Measurements from ENCODE around the gene NPBWR2.
A peak's percentile ranks its signal among the peaks of the same experiment; 100 is the strongest.

The NPBWR2 gene

DNA sequence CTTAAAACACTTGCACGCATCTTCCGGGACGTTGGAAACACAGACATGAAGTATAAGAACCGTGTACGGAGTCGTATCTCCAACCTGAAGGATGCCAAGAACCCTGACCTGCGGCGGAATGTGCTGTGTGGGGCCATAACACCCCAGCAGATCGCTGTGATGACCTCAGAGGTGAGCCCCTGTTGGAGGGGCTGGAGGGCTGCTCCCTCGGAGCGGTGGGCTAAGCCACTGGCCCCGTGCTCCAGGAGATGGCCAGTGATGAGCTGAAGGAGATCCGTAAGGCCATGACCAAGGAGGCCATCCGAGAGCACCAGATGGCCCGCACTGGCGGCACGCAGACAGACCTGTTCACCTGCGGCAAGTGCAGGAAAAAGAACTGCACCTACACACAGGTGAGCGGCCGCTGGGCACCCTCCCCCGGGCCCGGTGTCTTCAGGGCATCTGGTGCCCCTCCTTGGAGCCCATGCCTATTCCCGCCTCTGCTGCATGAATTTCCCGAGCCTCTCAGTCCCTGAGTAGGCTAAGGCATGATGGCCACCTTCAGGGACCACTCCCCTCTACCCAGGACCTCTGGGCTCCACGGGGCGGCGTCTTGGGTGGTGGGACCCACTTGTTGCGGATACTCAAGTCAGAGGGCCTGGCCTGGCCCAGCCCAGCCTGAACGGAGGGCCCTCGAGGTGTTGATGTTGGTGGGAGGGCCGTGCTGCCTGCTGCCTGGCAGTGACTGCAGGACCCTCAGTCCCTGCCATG lies 36.9 kb downstream of the NPBWR2 start:
- no peak for DNase-seq

- no peak for DNase-seq
Observed at GRCh38 chr20:64069614-64070243, 37.6 kb downstream of the NPBWR2 start.

- DNase-seq = no peak
Observed at GRCh38 chr20:64069209-64069613, 38.2 kb downstream of the NPBWR2 start.

DNA sequence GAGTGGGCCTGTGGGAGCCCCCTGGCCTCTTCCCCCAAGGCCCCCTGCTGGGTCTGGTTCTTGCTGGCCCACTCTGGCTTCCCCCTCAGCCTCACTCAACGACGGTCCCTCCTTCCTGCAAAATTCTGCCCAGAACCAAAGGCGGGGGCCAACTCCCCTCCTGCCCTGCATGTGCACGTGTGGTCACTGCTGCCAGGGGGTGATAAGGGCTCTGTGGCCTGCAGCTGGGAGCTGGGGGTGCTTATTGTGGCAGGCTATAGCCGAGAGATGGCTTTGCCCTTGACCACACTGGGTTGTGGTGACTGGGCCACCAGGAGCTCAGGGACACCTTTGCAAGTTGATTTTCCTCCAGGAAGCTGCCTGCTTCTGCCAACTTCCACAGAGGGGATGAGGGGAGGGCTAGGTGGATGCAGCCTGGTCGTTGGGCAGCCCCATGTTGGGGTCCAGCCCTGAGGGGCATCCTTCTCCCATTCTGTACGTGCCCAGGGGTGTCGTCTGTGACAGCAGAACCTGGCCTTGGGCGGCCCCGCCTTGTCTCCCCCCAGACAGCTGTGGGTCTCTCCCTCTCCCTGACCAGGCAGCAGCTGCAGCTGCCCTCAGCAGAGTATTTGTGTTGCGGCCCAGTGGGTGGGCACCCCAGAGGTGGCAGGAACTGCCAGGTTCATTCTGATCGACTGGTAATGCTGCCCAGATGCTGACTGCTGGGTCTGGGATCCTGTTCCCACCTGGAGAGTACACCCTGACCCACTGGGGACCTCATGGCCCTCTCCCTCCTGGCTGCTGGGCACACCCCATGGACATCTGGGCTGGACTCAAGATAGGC lies 38.8 kb downstream of the NPBWR2 start:
- no peak for DNase-seq

GRCh38 chr20:64067733-64068307 lies 39.5 kb downstream of the NPBWR2 start:
- DNase-seq = no peak

DNA sequence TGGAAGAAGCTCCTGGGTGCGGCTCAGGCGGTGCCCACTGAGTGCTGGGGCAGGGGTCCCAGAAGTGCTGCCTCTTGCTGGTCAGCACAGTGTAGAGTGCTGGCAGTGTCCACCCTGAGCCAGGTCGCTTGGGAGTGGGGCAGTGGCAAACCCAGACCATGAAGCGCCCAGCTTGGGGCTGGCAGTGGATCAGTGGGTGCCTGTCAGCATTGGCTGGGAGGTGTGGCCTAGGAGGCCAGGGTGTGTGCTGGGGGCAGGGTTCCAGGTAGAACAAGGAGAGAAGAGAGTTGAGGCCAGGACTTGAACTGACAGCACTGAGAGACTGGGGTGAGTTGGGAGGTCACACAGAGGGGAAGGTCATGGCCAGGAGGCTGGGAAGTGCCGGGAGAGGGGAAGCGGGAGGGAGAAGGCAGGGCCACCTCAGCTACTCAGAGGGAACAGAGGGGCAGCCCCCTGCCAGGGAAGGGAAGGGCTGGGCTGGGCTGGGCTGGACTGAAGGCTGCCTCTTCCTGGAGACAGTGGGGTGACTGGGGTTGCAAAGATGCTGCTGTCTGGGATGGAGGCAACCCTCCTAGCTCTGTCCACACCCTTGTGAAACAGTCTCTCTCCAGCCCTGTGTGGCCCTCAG lies 40.2 kb downstream of the NPBWR2 start:
- DNase-seq = no peak

DNA sequence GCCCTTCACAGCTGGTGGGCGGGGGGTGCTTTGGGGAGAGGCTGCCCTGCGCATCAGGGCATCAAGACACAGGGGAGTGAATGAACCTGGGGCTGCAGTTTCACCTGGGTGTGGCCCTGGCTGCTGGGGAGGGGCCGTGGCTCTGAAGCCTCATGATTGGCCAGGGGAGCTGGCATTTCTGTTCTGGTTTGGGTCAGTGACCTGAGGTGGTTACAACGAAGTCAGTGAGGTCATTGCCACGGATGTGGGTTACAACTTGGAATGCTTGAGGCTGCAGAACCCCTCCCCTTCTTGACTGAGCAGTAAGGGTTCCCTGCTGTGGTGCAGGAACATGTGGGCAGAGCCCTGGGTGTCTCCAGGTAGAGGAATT lies 41.4 kb downstream of the NPBWR2 start:
- no peak for DNase-seq

GRCh38 chr20:64065062-64065973 lies 42.0 kb downstream of the NPBWR2 start:
- DNase-seq = no peak

DNA sequence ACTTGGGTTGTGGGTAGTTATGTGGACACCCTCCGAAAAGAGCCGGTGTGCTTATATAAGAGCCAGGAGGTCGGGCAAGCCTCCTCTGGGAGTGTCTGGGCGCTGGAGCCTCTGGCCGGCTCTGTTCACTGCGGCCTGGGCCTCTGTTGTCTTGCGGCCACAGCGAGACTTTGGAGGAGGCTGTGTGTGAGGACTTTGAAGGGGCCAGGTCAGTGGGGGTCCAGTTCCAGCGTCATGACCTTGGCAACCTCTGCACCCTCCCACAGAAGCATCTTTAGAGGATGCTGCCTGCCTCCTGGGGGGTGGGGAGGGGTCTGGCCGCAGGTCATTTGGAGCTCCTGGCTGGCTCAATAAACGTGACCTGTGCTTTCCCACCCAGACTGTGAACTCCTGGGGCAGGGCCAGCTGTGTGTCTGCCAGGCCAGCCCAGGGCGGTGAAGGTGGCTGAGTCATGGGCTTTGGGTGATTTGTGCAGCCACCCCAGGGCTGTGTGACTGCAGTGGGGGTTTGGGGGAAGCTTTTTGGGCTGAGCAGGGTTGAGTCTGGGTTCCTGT lies 43.1 kb downstream of the NPBWR2 start:
- DNase-seq = no peak

- no peak for DNase-seq
Observed at GRCh38 chr20:64063389-64064144, 43.8 kb downstream of the NPBWR2 start.

DNA sequence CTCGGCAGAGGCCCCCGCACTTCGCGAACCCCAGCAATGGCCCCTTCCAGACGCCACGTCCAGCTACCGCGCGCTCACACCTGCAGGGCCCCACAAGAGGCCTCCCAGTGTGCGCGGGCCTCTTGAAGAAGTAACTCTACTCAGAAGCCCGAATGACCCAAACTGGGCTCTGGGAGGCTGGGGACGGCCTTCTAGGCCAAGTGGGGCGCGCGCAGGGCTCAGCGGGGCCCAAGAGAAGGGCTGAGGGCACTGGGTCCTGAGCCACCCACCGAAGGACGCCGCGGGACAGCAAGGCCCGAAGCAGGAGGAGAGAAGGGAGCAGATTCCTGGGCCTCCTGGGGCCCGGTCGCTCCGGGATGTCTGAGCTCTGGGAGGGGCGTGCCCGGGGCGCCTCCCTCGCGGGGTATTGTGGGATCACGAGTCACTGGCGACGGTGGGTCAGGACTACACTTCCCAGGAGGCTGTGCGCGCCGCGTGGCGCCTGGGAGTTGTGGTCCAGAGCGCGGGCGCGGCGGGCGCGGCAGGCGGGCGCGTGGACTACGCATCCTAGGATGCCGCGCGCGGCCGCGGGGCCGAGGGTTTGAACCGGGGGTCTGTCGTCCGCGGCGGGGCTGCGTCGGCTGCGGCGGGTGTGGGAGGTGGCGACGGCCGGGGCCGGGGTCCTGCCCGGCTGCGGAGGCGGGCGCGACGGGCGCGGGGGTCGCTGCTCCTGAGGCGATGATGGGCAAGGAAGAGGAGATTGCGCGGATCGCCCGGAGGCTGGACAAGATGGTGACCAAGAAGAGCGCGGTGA lies 44.6 kb downstream of the NPBWR2 start, which contains the start of gene TCEA2:
TCEA2 (plus strand) TSS at position 603 of the 793 bp plus-strand sequence; CDS start at position 718, 115 bp downstream.
- peak; percentile 84 for DNase-seq

DNA sequence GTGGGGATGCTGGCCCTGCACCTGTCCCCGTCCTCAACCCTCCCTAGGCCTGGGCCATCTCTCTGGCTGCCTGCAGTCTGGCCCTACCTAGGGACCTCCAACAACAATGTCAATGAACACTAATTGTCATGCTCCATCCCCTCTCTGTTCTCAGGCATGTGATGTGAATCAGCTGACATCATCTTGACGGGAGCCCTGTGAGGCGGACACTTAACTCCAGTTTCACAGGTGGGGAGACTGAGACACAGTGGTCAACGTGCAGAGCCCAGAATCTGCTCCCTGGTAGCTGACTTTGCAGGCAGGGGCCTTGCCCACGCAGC lies 45.1 kb downstream of the NPBWR2 start:
- no peak for DNase-seq

- DNase-seq = no peak
Observed at GRCh38 chr20:64058536-64058935, 48.8 kb downstream of the NPBWR2 start.

DNA sequence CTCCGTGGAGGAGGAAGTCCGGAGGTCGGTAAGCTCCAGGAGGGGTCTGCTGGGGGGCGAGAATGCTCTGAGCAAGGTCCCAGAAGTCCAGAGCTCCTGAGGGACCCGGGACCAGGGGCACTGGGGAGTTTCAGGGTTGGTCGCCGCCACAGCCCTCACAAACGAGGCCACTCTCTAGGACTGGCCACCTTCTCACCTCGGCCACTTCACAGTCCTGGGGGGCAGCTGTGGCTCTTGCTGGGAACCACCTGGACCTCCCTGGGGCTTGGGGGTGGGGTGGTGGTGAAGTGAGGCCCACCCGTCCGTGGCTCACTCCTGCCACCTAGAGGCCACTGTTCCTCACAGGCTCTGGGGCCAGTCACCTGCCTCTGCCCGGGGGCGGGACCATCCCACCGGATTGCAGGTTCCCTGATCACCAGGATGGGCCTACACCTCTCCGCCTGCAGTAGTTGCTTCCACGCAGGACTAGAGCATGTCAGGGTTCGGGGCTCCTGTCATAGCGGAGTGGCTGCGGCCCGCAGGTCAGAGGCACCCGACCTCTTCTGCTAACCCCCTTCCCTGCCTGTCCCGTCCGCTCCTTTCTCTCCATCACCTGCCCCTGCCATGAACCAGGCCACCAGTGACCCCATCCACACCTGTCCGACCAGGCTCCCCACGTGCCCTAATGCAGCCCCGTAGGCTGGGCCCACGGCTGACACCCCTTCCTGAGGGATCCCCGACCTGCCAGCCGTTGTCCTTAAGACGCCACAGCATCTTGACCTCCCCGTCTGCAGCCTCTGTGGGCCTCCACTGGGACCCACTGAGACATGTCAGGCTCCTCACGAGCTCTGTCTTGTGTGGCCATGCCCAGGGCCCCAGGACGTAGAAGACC lies 49.5 kb downstream of the NPBWR2 start:
- no peak for DNase-seq

- DNase-seq = no peak
Observed at GRCh38 chr20:64056889-64057627, 50.3 kb downstream of the NPBWR2 start.

- no peak for DNase-seq
Observed at GRCh38 chr20:64056639-64056888, 50.8 kb downstream of the NPBWR2 start.

- DNase-seq = no peak
Observed at GRCh38 chr20:64055893-64056638, 51.3 kb downstream of the NPBWR2 start.

GRCh38 chr20:64055396-64055892 lies 51.9 kb downstream of the NPBWR2 start:
- DNase-seq = no peak
